Colonic mucosa (tissue), 4 donors: ENCODE measurements around the gene FLNC. TPM values are rescaled to one million over a fixed set of nuclear protein-coding genes. Genes with fewer than 3 reads are reported as not detected.

Experiments used
- DNase-seq: peaks from one replicate; pipeline ENCODE4 v3.0.0-alpha.2; 2020
- H3K27ac ChIP-seq: fragments of 200-600 bp; one replicate; pipeline ENCODE4 v1.8.0; 2021
- H3K27me3 ChIP-seq: fragments of 200-600 bp; one replicate; pipeline ENCODE4 v1.8.0; 2021
- H3K36me3 ChIP-seq: fragments of 200-600 bp; one replicate; pipeline ENCODE4 v1.8.0; 2021
- H3K4me1 ChIP-seq: fragments of 200-600 bp; one replicate; pipeline ENCODE4 v1.8.0; 2021; ENCODE audit warnings: mild to moderate bottlenecking
- H3K4me3 ChIP-seq: fragments of 200-600 bp; one replicate; pipeline ENCODE4 v1.8.0; 2021
- H3K9ac ChIP-seq, 2 donors: one replicate each; pipeline ENCODE4 v1.7.0; 2013; ENCODE audit warnings: control low read depth in 2 of 2, low read depth in 2 of 2, low read length in 2 of 2
- H3K9me3 ChIP-seq: fragments of 200-600 bp; one replicate; pipeline ENCODE4 v1.8.0; 2021
- CTCF ChIP-seq: fragments of 200-600 bp; IDR thresholded peaks from one replicate; pipeline ENCODE4 v1.8.0; 2022; ENCODE audit warnings: antibody characterized with exemption, mild to moderate bottlenecking
- intact Hi-C: fragments of 100-400 bp; cut with DNase I; formaldehyde crosslinking; loops from one replicate; pipeline ENCODE4 v1.14.1; 2022
- total RNA-seq, 2 donors: library from RNA; stranded (reverse); fragmentation: NEBNext Ultra II Directional in 1 of 2; extraction: Animal tissue kit (Norgen Biotek cat#: 25700) in 1 of 2; gene quantifications; one replicate each; pipeline ENCODE4 v1.2.1, GENCODE V29; 2021
- donor health status: healthy.
- donor health status: DM: no; HTN: no; CAD: no.
- donor health status: DM: no; HTN: no; CAD: no.

Gene FLNC
- total RNA-seq, 2 donors from 2014 or later = 4.5 to 88.6 TPM

GRCh38 chr7:128836729-128837348 lies 6.6 kb downstream of the FLNC start:
- Histone ChIP-seq H3K4me1 (no peaks in the 10 kb centered on the region), H3K36me3 (no peaks in the 10 kb centered on the region), H3K9me3 (no peaks in the 10 kb centered on the region), H3K4me3 (no peak overlapping the region), H3K9ac (no peak overlapping the region), H3K27ac (no peak overlapping the region), H3K27me3 (peaks cover 3% of the 10 kb centered on the region)
- TF ChIP-seq CTCF = no peak
- no peak for DNase-seq
- intact Hi-C loops = no loop called here

DNA sequence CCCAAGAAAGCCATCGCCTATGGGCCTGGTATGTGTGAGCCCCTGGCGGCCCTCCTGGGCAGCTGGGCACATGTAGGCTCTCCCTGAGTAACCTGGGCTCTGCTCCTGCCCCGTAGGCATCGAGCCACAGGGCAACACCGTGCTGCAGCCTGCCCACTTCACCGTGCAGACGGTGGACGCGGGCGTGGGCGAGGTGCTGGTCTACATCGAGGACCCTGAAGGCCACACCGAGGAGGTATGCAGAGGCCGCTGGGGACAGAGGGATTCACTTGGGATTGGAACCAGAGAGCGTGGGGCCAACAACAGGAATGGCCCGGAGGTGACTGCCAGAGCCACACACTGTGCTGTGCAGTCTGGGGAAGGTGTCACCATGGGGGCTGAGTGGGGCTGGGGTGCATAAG lies 7.3 kb downstream of the FLNC start:
- no peak for TF ChIP-seq CTCF
- Histone ChIP-seq H3K36me3 (no peaks in the 10 kb centered on the region), H3K9ac (no peak overlapping the region), H3K4me3 (no peak overlapping the region), H3K27ac (no peak overlapping the region), H3K4me1 (no peaks in the 10 kb centered on the region), H3K9me3 (no peaks in the 10 kb centered on the region), H3K27me3 (no peaks in the 10 kb centered on the region)
- no peak for DNase-seq
- intact Hi-C loops = no loop called here

GRCh38 chr7:128838109-128838779 lies 8.0 kb downstream of the FLNC start:
- Histone ChIP-seq H3K27me3 (no peaks in the 10 kb centered on the region), H3K9me3 (no peaks in the 10 kb centered on the region), H3K9ac (no peak overlapping the region), H3K4me1 (no peaks in the 10 kb centered on the region), H3K36me3 (no peaks in the 10 kb centered on the region), H3K4me3 (no peak overlapping the region), H3K27ac (no peak overlapping the region)
- intact Hi-C loops = no loop called here
- no peak for DNase-seq
- no peak for TF ChIP-seq CTCF

DNA sequence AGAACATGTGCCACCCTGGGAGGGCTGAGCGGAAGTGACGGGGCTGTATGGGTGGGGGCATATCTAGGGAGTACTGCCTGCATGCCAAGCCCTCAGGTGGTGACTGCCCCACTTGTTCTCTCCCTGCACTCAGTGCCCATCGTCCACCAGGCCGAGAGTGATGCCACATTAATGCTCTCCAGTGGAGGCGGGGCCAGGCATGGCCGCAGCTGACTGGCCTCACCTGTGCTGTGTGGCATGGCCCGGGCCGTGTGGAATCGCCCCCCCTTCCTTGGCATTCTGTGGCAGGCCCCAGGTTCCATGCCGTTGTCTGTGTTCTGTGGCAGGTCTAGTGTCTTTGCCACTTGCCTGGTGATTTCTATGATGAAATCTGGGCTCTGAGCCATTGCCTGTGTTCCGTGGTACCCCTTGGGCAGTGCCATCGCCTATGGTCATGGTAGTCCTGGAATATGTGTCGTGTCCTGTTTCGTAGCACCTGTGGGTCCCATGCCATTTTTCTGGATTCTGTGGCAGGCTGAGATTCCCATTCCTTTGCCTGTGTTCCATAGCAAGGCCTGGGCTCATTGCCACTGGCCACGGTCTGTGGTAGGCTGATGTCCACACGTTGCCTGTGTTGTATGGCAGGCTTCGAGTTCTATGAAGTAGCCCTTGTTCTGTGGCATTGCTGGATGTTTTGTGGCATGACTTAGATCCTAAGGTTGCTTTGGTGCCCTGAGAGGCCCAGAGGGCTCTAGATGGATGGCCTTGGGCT lies 8.9 kb downstream of the FLNC start:
- Histone ChIP-seq H3K36me3 (no peaks in the 10 kb centered on the region), H3K27me3 (no peaks in the 10 kb centered on the region), H3K9ac (no peak overlapping the region), H3K4me3 (no peak overlapping the region), H3K4me1 (no peaks in the 10 kb centered on the region), H3K9me3 (no peaks in the 10 kb centered on the region), H3K27ac (no peak overlapping the region)
- intact Hi-C loops = no loop called here
- DNase-seq = no peak
- TF ChIP-seq CTCF = no peak

DNA sequence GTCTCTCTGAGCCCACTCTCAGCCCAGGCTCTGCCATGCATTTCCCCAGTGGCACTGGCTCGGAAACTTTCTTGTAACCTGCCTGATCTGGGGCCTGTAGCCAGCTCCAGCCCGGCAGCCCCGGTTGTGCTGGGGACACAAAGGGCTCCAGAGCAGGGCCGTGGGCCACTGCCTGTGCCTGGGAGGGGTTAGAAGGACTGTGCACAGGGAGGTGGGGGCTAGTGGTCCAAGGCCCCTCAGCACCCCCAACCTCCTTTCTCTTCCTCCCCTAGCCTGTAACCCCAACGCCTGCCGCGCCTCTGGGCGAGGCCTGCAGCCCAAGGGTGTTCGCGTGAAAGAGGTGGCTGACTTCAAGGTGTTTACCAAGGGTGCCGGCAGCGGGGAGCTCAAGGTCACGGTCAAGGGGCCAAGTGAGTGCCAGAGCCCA lies 9.6 kb downstream of the FLNC start:
- DNase-seq = no peak
- no peak overlapping the region for H3K9ac ChIP-seq
- H3K4me3 ChIP-seq = no peak overlapping the region
- H3K9me3 ChIP-seq = no peaks in the 10 kb centered on the region
- H3K27ac ChIP-seq = no peak overlapping the region
- no peaks in the 10 kb centered on the region for H3K36me3 ChIP-seq
- intact Hi-C loops = loop anchor here (2.0 kb wide), 1 partner anchor 43 kb away; no protein-coding TSS in a partner anchor
- H3K27me3 ChIP-seq = no peaks in the 10 kb centered on the region
- no peak for TF ChIP-seq CTCF
- no peaks in the 10 kb centered on the region for H3K4me1 ChIP-seq
